HEK293 (cell line): ENCODE data around the gene HNF1A.

Source experiments
- MEIS1 ChIP-seq: sonication (generic); formaldehyde crosslinking; IDR thresholded peaks from 2 replicates; pipeline ENCODE4 v1.8.1; 2022; ENCODE audit warnings: missing genetic modification reagents, mild to moderate bottlenecking, borderline replicate concordance
- TSHZ1 ChIP-seq: fragments of 450-650 bp; formaldehyde crosslinking; IDR thresholded peaks from 2 replicates; pipeline ENCODE4 v1.5.1; 2016; ENCODE audit warnings: missing biosample characterization, missing genetic modification characterization, borderline replicate concordance
- ZBTB1 ChIP-seq: fragments of 450-650 bp; formaldehyde crosslinking; IDR thresholded peaks from 2 replicates; pipeline ENCODE4 v1.5.1; 2016; ENCODE audit warnings: missing biosample characterization, missing genetic modification characterization
- ZBTB20 ChIP-seq: fragments of 450-650 bp; formaldehyde crosslinking; IDR thresholded peaks from 2 replicates; pipeline ENCODE4 v1.5.1; 2016; ENCODE audit warnings: missing biosample characterization, missing genetic modification characterization
- ZFP41 ChIP-seq: fragments of 450-650 bp; formaldehyde crosslinking; IDR thresholded peaks from 2 replicates; pipeline ENCODE4 v1.5.1; 2016; ENCODE audit warnings: missing biosample characterization, missing genetic modification characterization, borderline replicate concordance
- ZNF138 ChIP-seq: fragments of 450-650 bp; formaldehyde crosslinking; IDR thresholded peaks from 2 replicates; pipeline ENCODE4 v1.5.1; 2016; ENCODE audit warnings: missing biosample characterization, missing genetic modification characterization, borderline replicate concordance
- ZNF184 ChIP-seq: fragments of 450-650 bp; IDR thresholded peaks from 2 replicates; pipeline ENCODE4 v1.5.1; 2018; ENCODE audit warnings: missing biosample characterization, mild to moderate bottlenecking, missing genetic modification characterization
- ZNF510 ChIP-seq: fragments of 450-650 bp; formaldehyde crosslinking; IDR thresholded peaks from 2 replicates; pipeline ENCODE4 v1.5.1; 2018; ENCODE audit warnings: mild to moderate bottlenecking, missing genetic modification characterization, missing biosample characterization; ENCODE audit not compliant: insufficient replicate concordance
- ZNF654 ChIP-seq: fragments of 450-650 bp; formaldehyde crosslinking; IDR thresholded peaks from 2 replicates; pipeline ENCODE4 v1.5.1; 2016; ENCODE audit warnings: low read depth, missing biosample characterization, missing genetic modification characterization
- ZNF660 ChIP-seq: fragments of 450-650 bp; IDR thresholded peaks from 2 replicates; pipeline ENCODE4 v1.5.1; 2018; ENCODE audit warnings: missing biosample characterization, mild to moderate bottlenecking, missing genetic modification characterization
- ZNF777 ChIP-seq: fragments of 450-650 bp; formaldehyde crosslinking; IDR thresholded peaks from 2 replicates; pipeline ENCODE4 v1.5.1; 2017; ENCODE audit warnings: missing biosample characterization, missing genetic modification characterization, borderline replicate concordance
- TF ChIP-seq, protein P1 (sequence below): fragments of 450-650 bp; formaldehyde crosslinking; IDR thresholded peaks from 2 replicates; pipeline ENCODE4 v1.5.1; 2016; ENCODE audit warnings: missing biosample characterization, missing genetic modification characterization

DNA sequence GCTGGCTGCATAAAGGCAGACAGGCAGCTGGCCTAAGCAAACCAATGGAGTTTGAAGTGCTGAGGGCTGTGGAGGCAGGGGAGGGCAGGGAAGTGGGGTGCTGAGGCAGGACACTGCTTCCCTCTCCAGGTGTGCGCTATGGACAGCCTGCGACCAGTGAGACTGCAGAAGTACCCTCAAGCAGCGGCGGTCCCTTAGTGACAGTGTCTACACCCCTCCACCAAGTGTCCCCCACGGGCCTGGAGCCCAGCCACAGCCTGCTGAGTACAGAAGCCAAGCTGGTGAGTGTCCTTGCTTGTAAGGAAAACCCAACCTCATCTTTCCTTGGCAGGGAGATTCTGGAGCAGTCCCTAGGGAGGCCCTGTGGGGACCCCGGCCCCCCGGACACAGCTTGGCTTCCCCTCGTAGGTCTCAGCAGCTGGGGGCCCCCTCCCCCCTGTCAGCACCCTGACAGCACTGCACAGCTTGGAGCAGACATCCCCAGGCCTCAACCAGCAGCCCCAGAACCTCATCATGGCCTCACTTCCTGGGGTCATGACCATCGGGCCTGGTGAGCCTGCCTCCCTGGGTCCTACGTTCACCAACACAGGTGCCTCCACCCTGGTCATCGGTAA lies 17.9 kb downstream of the HNF1A start:
- TF ChIP-seq ZNF138 (tag by site-specific recombination): no peak
- no peak for TF ChIP-seq ZNF510 (tag by site-specific recombination)
- no peak for TF ChIP-seq TSHZ1 (tag by site-specific recombination)
- no peak for TF ChIP-seq ZFP41 (tag by site-specific recombination)
- TF ChIP-seq ZNF184 (tag by site-specific recombination): no peak
- no peak for TF ChIP-seq MEIS1 (CRISPR knock-in tag)
- no peak for TF ChIP-seq ZNF660
- no peak for TF ChIP-seq ZNF777 (tag by site-specific recombination)
- TF ChIP-seq, protein P1, sequence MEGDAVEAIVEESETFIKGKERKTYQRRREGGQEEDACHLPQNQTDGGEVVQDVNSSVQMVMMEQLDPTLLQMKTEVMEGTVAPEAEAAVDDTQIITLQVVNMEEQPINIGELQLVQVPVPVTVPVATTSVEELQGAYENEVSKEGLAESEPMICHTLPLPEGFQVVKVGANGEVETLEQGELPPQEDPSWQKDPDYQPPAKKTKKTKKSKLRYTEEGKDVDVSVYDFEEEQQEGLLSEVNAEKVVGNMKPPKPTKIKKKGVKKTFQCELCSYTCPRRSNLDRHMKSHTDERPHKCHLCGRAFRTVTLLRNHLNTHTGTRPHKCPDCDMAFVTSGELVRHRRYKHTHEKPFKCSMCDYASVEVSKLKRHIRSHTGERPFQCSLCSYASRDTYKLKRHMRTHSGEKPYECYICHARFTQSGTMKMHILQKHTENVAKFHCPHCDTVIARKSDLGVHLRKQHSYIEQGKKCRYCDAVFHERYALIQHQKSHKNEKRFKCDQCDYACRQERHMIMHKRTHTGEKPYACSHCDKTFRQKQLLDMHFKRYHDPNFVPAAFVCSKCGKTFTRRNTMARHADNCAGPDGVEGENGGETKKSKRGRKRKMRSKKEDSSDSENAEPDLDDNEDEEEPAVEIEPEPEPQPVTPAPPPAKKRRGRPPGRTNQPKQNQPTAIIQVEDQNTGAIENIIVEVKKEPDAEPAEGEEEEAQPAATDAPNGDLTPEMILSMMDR (tag by site-specific recombination): no peak
- TF ChIP-seq ZNF654: no peak
- no peak for TF ChIP-seq ZBTB1
- TF ChIP-seq ZBTB20 (tag by site-specific recombination): no peak
